Measurements from ENCODE around the gene VCP.

The VCP gene

GRCh38 chr9:35070823-35071813 is 1.3 kb downstream of the VCP start:
- in situ Hi-C loops (cut with MboI; ENCODE audit: low sequenced_read_pairs) = loop anchor here (25.0 kb wide), 1 partner anchor 641 kb away; no protein-coding TSS in a partner anchor

GRCh38 chr9:35069020-35069419 is 3.4 kb downstream of the VCP start:
- in situ Hi-C loops (cut with MboI; ENCODE audit: low sequenced_read_pairs) = loop anchor here (25.0 kb wide), 1 partner anchor 643 kb away; no protein-coding TSS in a partner anchor

DNA sequence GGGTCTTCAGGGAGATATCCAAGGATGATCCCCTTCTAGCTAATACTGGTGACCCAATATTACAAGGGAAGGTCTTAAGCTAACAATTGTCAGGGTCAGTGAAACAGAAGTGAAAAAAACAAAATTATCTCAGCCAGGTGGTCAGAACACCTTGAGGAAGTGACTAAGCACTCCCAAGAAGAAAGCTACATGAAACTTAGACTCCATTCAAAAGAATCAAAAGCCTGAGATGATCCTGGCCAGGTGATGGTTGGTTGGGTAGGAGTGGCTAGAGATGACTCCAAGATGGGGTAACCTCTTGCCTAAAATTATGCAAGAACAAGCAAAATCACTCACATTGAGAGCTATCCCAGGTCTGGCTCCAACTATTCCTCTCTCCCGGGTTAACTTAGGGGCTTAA is 5.4 kb downstream of the VCP start:
- in situ Hi-C loops (cut with MboI; ENCODE audit: low sequenced_read_pairs) = loop anchor here (25.0 kb wide), 1 partner anchor 645 kb away; no protein-coding TSS in a partner anchor

GRCh38 chr9:35060548-35061207 is 11.7 kb downstream of the VCP start:
- in situ Hi-C loops (cut with MboI; ENCODE audit: low sequenced_read_pairs) = loop anchor here (25.0 kb wide), 1 partner anchor 652 kb away; no protein-coding TSS in a partner anchor

GRCh38 chr9:35059438-35059837 is 13.0 kb downstream of the VCP start:
- in situ Hi-C loops (cut with MboI; ENCODE audit: low sequenced_read_pairs) = loop anchor here (25.0 kb wide), 1 partner anchor 653 kb away; no protein-coding TSS in a partner anchor

DNA sequence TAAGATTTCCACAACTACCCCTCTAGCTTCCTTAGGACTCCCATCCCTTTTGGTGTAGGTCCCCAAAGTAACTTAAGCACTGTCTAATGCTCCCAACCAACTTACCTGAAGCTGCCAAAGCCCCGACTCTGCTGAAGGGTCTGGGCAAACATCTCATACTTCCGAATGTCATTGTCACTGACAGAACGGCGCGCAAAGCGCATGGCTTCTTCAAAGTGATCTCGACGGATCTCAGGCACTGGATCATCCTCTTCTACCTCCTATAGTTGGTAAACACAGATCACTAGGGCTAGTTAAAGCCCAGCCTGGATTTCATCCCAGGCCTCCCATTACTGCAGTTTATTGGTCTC is 15.2 kb downstream of the VCP start:
- in situ Hi-C loops (cut with MboI; ENCODE audit: low sequenced_read_pairs) = loop anchor here (25.0 kb wide), 1 partner anchor 655 kb away; no protein-coding TSS in a partner anchor

GRCh38 chr9:35056571-35057270 is 15.7 kb downstream of the VCP start:
- in situ Hi-C loops (cut with MboI; ENCODE audit: low sequenced_read_pairs) = loop anchor here (25.0 kb wide), 1 partner anchor 656 kb away; no protein-coding TSS in a partner anchor

- in situ Hi-C loops (cut with MboI; ENCODE audit: low sequenced_read_pairs) = loop anchor here (25.0 kb wide), 1 partner anchor 657 kb away; no protein-coding TSS in a partner anchor
These were observed 17.4 kb downstream of the VCP start for GRCh38 chr9:35054871-35055644.

DNA sequence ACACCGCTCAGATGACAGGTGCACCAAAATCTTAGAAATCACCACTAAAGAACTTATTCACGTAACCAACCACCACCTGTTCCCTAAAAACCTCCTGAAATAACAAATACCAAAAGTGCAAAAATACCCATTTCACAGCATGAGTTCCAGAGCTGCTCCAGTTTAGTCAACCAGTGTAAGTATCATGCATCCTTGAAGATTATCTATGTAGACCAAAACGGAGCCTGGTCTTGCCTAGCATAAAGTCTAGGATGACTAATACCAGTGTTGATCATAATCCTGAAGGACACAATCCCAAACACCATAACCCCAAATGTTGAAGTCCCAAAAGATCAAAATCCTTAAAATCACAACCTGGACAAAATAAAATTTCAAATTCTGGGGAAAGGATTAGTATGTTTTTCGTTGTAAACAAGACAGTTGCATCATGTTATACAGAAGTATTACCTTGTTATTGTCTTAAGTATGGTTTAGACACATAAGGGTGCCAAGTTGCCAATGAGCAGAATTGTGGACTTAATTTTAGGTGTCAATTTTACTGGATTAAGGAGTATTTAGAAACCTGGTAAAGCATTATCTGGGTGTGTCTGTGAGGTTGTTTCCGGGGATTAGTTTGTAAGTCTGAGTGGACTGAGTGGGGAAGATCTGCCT is 18.1 kb downstream of the VCP start:
- in situ Hi-C loops (cut with MboI; ENCODE audit: low sequenced_read_pairs) = loop anchor here (25.0 kb wide), 1 partner anchor 658 kb away; no protein-coding TSS in a partner anchor

- in situ Hi-C loops (cut with MboI; ENCODE audit: low sequenced_read_pairs) = loop anchor here (25.0 kb wide), 1 partner anchor 661 kb away; no protein-coding TSS in a partner anchor
These were observed 21.1 kb downstream of the VCP start for GRCh38 chr9:35051069-35051967.

- in situ Hi-C loops (cut with MboI; ENCODE audit: low sequenced_read_pairs) = no loop called here
These were observed 23.9 kb downstream of the VCP start for GRCh38 chr9:35048511-35048910.

DNA sequence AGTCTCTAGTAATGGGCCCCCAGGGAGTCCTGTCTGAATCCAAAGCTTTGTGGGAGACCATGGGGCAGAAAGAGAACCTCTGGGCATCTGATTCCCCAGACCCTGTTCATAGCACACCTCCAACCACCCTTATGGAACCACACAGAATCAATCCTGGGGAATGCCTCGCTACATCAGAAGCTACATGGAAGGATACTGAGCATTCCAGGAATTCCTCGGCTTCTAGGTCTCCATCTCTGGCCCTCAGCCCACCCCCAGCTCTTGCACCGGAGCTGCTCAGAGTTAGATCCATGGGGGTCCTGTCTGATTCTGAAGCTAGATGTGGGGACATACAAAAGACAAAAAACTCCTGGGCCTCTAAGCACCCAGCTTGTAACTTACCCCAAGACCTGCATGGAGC is 28.4 kb downstream of the VCP start:
- in situ Hi-C loops (cut with MboI; ENCODE audit: low sequenced_read_pairs) = no loop called here

- in situ Hi-C loops (cut with MboI; ENCODE audit: low sequenced_read_pairs) = no loop called here
These were observed 29.4 kb downstream of the VCP start for GRCh38 chr9:35042891-35043545.

- in situ Hi-C loops (cut with MboI; ENCODE audit: low sequenced_read_pairs) = no loop called here
These were observed 30.3 kb downstream of the VCP start for GRCh38 chr9:35042081-35042604.

GRCh38 chr9:35035851-35036701 is 36.3 kb downstream of the VCP start:
- in situ Hi-C loops (cut with MboI; ENCODE audit: low sequenced_read_pairs) = no loop called here

DNA sequence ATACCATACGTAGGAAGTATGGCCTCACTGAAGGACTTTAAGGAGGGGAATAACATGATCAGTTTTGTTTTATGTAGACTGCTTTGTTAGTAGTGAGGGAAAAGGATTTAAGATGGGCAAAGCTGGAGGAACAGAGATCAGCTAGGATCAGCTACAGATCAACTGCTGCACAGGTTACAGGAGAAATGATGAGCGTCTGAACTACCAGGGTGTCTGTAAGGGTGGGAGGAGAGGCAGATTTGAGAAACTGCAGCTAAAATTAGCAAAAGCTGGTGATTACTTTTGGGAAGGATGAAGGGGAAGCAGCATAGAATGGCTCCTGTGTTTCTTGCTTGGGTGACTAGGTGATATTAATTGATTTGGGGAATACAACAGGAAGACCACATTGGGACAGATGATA is 39.3 kb downstream of the VCP start:
- in situ Hi-C loops (cut with MboI; ENCODE audit: low sequenced_read_pairs) = no loop called here

- in situ Hi-C loops (cut with MboI; ENCODE audit: low sequenced_read_pairs) = no loop called here
These were observed 42.6 kb downstream of the VCP start for GRCh38 chr9:35029852-35030251.
